IPS DF 19.7 (cell line): Measurements from ENCODE around the gene PROCR.
"Not testable (repeated sequence)": the region's sequence is repeated elsewhere in the genome, so short reads cannot be mapped to it uniquely, and the experiment has no call there.

Experiments
- DNase-seq: peaks from one replicate; pipeline ENCODE4 v3.0.0-alpha.2; 2013; ENCODE audit warnings: low read depth, low spot score

PROCR gene

DNA sequence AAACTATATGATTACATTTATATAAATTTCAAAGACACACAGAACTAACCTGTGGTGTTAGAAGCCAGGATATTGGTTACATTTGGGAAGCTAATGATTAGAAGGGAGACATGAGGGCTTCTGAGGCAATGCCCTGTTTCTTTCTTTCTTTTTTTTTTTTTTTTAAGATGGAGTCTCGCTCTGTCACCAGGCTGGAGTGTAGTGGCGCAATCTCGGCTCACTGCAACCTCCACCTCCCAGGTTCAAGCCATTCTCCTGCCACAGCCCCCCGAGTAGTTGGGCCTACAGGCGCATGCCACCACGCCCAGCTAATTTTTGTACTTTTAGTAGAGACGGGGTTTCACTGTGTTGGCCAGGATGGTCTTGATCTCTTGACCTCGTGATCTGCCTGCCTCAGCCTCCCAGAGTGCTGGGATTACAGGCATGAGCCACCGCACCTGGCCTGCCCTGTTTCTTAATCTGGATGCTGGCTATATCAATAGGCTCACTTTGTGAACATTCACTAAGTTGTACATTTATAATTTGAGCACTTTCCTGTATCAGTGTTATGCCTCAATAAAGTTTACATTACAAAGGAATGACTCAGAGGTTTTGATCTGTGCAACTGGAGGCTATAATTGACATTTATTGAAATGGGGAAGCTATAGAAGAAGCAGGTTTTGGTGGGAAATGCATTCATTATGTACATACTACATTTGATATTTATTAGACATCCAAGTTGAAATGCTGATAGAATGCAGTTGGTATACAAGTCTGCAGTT lies 21.3 kb downstream of the PROCR start:
- not testable (repeated sequence) for DNase-seq

DNA sequence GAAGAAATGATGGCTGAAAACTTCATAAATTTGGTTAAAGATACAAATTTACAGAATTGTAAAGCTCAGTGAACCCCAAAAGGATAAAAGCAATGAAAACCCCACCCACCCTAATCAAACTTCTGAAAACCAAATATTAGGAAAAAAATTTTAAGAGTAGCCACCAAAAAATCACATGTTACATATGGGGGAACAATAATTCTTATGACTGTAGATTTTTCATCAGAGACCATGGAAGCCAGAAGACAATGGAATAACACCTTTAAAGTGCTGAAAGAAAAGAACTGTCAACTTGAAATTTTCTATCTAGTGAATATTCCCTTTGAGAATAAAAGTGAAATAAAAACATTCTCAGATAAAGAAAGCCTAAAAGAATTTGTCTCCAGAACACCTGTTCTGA lies 24.4 kb downstream of the PROCR start:
- DNase-seq = no peak

GRCh38 chr20:35199740-35200139 lies 27.9 kb downstream of the PROCR start:
- DNase-seq = no peak

DNA sequence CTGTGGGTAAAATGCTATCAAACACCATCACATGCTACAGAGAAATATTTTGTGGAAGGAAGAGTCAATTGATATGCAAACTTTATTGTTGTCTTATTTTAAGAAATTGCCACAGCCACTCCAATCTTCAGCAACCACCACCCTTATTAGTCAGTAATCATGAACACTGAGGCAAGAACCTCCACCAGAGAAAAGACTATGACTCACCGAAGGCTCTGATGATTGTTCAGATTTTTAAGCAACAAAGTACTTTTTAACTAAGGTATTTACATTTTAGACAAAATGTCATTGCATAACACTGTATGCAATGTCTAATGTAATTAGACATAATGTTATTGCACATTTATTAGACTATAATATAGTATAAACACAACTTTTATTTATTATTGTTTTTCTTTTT lies 28.4 kb downstream of the PROCR start:
- no peak for DNase-seq

DNA sequence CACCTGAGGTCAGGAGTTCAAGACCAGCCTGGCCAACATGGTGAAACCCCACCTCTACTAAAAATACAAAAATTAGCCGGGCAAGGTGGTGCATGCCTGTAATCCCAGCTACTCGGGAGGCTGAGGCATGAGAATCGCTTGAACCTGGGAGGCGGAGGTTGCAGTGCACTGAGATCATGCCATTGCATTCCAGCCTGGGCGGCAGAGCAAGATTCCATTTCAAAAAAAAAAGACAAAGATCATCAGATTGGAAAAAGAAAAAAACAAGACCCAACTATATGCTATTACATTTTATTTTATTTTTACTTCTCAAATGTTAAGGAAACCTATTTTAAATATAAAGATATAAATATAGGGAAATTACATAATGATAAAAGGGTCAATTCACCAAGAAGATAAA lies 29.6 kb downstream of the PROCR start:
- DNase-seq = not testable (repeated sequence)

DNA sequence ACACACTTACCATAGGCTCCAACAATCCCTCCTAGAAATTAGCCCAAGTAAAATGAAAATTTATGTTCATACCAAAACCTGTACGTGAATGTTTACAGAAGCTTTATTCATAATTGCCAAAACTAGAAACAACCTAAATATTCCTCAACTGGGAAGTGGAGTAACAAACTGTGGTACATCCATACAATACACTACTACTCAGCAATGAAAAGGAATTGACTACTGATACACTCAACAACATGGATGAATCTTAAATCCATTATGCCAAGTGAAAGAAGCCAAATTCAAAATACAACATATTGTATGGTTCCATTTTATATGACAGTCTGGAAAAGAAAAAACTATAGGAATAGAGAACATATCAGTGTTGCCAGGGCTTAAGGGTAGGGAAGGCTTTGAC lies 34.9 kb downstream of the PROCR start:
- DNase-seq = no peak

- no peak for DNase-seq
Measured at GRCh38 chr20:35207950-35208611, 36.2 kb downstream of the PROCR start.

- no peak for DNase-seq
Measured at GRCh38 chr20:35215066-35215956, 43.4 kb downstream of the PROCR start.

DNA sequence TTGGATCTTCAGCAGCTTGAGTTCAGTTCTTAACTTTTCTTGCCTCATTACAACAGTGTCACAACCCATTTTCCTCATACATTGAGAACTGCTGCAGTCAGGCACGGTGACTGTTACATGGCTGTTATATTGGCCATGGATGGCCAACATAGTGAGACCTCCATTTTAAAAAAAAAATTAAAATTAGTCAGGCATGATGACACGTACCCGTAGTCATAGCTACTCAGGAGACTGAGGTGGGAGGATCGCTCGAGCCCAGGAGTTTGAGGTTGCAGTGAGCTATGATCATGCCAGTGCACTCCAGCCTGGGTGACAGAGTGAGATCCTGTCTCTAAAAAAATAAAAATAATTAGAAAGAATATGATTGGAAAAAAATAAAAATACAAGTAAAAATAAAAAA lies 44.7 kb downstream of the PROCR start:
- DNase-seq = no peak

GRCh38 chr20:35223941-35224340 lies 52.1 kb downstream of the PROCR start:
- no peak for DNase-seq

- no peak for DNase-seq
Measured at GRCh38 chr20:35224536-35224935, 52.7 kb downstream of the PROCR start.

- no peak for DNase-seq
Measured at GRCh38 chr20:35225319-35226125, 53.6 kb downstream of the PROCR start.

GRCh38 chr20:35226126-35226883 lies 54.4 kb downstream of the PROCR start, which contains the start of gene MMP24:
Gene MMP24 (plus strand): TSS chr20:35226690. CDS start chr20:35226739, 49 bp downstream.
- no peak for DNase-seq
